ENCODE measurements around the gene SCG5.

The SCG5 gene

GRCh38 chr15:32723171-32723948 lies 81.8 kb downstream of the SCG5 start:
- DNase-seq (ENCODE audit: low spot score), result no peak

GRCh38 chr15:32729700-32730395 lies 88.3 kb downstream of the SCG5 start:
- DNase-seq (ENCODE audit: low spot score), result no peak

DNA sequence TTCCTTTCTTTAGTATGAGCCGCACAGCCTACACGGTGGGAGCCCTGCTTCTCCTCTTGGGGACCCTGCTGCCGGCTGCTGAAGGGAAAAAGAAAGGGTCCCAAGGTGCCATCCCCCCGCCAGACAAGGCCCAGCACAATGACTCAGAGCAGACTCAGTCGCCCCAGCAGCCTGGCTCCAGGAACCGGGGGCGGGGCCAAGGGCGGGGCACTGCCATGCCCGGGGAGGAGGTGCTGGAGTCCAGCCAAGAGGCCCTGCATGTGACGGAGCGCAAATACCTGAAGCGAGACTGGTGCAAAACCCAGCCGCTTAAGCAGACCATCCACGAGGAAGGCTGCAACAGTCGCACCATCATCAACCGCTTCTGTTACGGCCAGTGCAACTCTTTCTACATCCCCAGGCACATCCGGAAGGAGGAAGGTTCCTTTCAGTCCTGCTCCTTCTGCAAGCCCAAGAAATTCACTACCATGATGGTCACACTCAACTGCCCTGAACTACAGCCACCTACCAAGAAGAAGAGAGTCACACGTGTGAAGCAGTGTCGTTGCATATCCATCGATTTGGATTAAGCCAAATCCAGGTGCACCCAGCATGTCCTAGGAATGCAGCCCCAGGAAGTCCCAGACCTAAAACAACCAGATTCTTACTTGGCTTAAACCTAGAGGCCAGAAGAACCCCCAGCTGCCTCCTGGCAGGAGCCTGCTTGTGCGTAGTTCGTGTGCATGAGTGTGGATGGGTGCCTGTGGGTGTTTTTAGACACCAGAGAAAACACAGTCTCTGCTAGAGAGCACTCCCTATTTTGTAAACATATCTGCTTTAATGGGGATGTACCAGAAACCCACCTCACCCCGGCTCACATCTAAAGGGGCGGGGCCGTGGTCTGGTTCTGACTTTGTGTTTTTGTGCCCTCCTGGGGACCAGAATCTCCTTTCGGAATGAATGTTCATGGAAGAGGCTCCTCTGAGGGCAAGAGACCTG lies 89.5 kb downstream of the SCG5 start:
- DNase-seq (ENCODE audit: low spot score), result peak; percentile 57

- DNase-seq (ENCODE audit: low spot score), result no peak
Measured at GRCh38 chr15:32732574-32733157, 91.2 kb downstream of the SCG5 start.

GRCh38 chr15:32733281-32733680 lies 91.8 kb downstream of the SCG5 start:
- DNase-seq (ENCODE audit: low spot score), result no peak

DNA sequence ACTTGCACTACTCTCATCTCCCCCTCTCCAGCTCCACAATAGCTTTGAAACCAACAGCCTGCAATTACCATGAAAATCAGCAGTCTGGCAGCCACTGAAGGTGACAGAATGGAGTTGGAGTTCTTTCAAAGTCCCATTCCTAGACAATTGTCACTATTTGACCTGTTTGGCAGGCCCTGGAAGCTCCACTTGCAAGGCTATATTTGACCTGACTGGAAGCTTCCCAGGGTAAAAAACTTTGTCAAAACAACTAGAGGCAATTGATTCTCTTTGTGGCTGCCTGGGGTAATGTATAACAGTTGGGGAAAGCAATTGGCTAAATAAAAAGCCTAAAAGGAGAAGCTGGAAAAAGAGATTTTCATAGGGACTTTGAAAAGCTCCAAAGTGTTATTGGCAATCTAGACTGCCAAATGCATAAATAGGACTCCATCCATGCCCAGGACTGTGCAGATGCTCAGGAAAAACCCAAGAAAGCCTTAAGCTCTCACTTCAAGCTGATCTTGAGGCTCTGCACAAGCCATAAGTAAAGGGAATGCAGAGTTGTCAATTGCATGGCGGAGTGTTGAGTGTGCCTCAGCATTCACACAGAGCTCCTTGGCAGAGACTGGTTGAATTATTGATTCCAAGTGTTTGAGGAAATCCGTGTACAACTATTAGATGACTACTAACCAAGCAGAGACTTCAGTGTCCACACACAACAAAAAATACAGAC lies 94.6 kb downstream of the SCG5 start:
- DNase-seq (ENCODE audit: low spot score), result no peak

DNA sequence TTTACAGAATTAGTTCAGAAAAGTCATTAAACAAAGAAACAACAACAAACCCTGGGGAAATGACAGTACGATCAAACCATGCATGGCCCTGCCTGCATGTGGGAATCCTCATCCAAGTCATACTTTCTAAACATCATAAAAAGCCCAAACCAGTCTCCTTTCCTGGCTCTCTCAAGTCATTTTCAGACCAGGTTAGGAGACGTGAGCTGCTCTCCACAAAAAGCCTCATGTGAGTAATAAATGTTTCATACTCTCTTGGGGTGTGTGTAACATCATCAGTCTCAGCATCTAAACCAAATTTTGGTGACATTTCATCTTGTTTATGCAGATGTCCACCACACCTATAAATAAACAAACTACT lies 95.2 kb downstream of the SCG5 start:
- no peak for DNase-seq (ENCODE audit: low spot score)

DNA sequence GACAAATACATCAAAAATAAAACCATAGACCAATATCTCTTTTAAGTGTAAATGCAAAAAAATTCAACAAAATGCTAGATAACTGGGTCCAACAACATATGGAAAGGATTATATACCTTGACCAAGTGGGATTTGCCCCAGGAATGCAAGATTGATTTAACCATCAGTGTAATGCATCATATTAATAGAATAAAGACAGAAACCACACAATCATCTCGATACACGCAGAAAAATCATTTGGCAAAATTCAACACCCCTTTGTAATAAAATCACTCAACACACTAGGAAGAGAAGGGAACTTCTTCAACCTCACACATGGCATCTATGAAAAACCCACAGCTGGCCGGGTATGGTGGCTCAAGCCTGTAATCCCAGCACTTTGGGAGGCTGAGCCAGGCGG lies 95.8 kb downstream of the SCG5 start:
- DNase-seq (ENCODE audit: low spot score), result no peak

DNA sequence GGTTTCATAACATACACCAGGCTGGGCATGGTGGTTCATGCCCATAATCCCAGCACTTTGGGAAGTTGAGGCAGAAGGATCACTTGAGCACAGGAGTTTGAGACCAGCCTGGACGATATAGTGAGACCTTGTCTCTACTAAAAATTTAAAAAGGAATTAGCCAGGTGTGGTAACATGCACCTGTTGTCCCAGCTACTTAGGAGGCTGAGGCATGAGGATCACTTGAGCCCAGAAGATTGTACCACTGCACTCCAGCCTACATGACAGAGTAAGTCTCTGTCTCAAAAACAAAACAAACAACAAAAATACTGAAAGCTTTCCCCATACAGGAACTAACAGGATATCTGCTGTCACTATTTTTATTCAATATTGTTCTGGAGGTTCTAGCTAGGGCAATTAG lies 97.2 kb downstream of the SCG5 start:
- DNase-seq (ENCODE audit: low spot score), result no peak

DNA sequence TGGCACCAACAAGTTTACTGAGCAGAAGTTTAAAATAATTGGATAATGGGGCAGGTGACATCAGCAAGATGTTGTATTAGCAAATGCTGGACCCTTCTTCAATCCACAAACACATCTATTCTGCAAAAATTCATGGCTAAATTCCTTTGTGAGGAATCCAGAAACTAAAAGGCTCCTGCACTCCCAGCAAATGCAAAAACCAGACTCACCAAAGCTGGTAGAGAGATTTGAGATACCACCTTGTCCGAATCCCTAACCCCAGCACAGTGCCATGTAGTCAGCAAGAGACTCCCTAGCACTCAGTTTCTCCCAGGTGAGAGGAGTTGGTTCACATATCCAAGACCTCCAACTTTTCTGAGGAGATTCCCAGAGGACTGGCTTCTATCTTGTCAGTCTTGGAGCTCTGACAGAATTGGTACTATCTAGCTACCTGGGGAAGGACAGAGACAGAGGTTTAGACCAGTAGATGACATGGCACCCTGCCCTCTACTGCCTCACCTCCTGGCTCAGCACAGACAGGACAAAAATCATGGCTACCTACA lies 98.1 kb downstream of the SCG5 start:
- DNase-seq (ENCODE audit: low spot score), result no peak

DNA sequence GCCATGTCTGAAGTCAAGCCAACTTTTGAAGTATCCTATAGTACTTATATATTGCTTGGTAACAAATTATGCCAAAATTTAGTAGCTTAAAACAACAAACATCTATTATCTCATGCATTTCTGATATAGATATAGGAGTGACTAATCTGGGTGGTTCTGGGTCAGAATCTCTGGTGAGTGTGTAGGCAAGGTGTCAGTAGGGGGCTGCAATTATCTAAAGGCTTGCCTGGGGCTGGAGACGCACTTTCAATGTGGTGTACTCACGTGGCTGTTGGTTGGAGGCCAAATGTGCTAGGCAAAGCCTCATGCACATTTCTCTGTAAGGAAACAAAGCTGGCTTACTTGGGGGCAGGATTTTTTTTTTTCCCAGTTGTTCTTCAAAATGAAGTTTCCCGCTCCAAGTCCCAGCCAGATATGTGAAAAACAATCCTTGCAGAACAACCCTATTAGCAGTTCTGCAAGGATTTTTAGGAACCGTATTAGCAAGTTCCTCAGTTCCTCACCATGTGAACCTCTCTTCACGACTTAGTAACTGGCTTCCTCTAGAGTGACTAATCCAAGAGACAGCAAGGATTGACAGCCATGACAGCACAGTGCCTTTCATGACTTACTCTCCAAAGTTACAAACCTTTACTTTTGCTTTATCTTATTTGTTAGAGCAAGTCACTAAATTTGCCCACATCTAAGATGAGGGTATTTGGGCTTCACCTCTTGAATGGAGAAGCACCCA lies 102.1 kb downstream of the SCG5 start:
- DNase-seq (ENCODE audit: low spot score), result no peak

GRCh38 chr15:32746116-32746857 lies 104.8 kb downstream of the SCG5 start:
- DNase-seq (ENCODE audit: low spot score), result no peak

Measured in SW480 (cell line).